K562 (cell line): ENCODE data around the gene LRRC27. TPM values are rescaled to one million over a fixed set of nuclear protein-coding genes. Genes with fewer than 3 reads are reported as not detected.

Source experiments
- ATAC-seq: fragments of 200-7000 bp; cut with Tn5 transposase; 3 replicates; pipeline ENCODE4 v1.9.1; 2020; ENCODE audit warnings: moderate library complexity
- BruUV-seq: library from RNA; stranded (reverse); fragments of 400-500 nt; replicated peaks from 2 replicates; lab custom pipeline; 2021; lab: Mats Ljungman, UMichigan
- CTCF ChIA-PET: fragments of 300-600 bp; formaldehyde crosslinking; extraction: SDS; loops from one replicate; lab custom pipeline; 2021; ENCODE audit warnings: low intra/inter-chr PET ratio; lab: Yijun Ruan, JAX
- POLR2A ChIA-PET: fragments of 300-600, 350-650 bp; sonication (Branson Sonifier 250); formaldehyde crosslinking; extraction: SDS; loops from one replicate; lab custom pipeline; 2021; ENCODE audit warnings: antibody characterized with exemption, inconsistent platforms; lab: Yijun Ruan, JAX
- DNase-seq, 4 experiments: peaks; one replicate each; pipeline versions ENCODE4 v3.0.0 to v3.0.0-alpha.2; 2011 to 2018; ENCODE audit warnings: low spot score in 3 of 4, mixed read lengths in 3 of 4; ENCODE audit errors: extremely low read depth in 1 of 4
- FAIRE-seq: peaks from 2 replicates; lab custom pipeline; 2011; peaks lifted over from hg19 to GRCh38; lab: Jason Lieb, UNC
- H2AFZ ChIP-seq: 2 replicates; pipeline ENCODE4 v1.6.0; 2011; ENCODE audit warnings: low read depth, low read length, control low read depth, inconsistent platforms
- H3K27ac ChIP-seq: fragments of 200-600 bp; 3 replicates; pipeline ENCODE4 v1.8.0; 2011; ENCODE audit warnings: low read depth, mild to moderate bottlenecking, control low read depth, inconsistent platforms, low read length, moderate library complexity, mixed read lengths; ENCODE audit errors: extremely low read depth
- H3K27me3 ChIP-seq, 2 experiments: fragments of 300-600 bp in 1 of 2; 2 replicates in 1 of 2; 3 replicates in 1 of 2; pipeline versions ENCODE4 v1.6.0 to v1.8.0; 2011; ENCODE audit warnings: inconsistent platforms in 2 of 2, low read length in 2 of 2, mild to moderate bottlenecking in 1 of 2, mixed read lengths in 1 of 2, moderate library complexity in 1 of 2; ENCODE audit not compliant: control insufficient read depth in 2 of 2, insufficient read depth in 2 of 2
- H3K36me3 ChIP-seq: fragments of 300-600 bp; 3 replicates; pipeline ENCODE4 v1.8.0; 2011; ENCODE audit warnings: mild to moderate bottlenecking, low read length, inconsistent platforms; ENCODE audit not compliant: control insufficient read depth, insufficient read depth
- H3K4me1 ChIP-seq, 2 experiments: fragments of 200-600 bp in 1 of 2; replicated peaks in 1 of 2; 2 replicates in 1 of 2; 3 replicates in 1 of 2; pipeline versions ENCODE4 v1.5.1 to v1.8.0; 2011; ENCODE audit warnings: inconsistent platforms in 2 of 2, low read length in 2 of 2, mild to moderate bottlenecking in 1 of 2, mixed read lengths in 1 of 2, moderate library complexity in 1 of 2; ENCODE audit not compliant: control insufficient read depth in 2 of 2, insufficient read depth in 2 of 2
- H3K4me2 ChIP-seq: 2 replicates; pipeline ENCODE4 v1.6.1; 2011; ENCODE audit warnings: low read length, control low read depth, inconsistent platforms, mixed read lengths; ENCODE audit not compliant: insufficient read depth
- H3K4me3 ChIP-seq: fragments of 200-600 bp; sonication (generic), shearing (Covaris generic); 2 replicates; pipeline ENCODE4 v1.5.1; 2016; ENCODE audit warnings: control low read depth, inconsistent platforms
- H3K79me2 ChIP-seq: fragments of 200-600 bp; 3 replicates; pipeline ENCODE4 v1.8.0; 2011; ENCODE audit warnings: low read length, inconsistent platforms; ENCODE audit not compliant: control insufficient read depth, insufficient read depth
- H3K9ac ChIP-seq, 2 experiments: 2 replicates each; pipeline versions ENCODE4 v1.6.0 to v1.6.1; 2011; ENCODE audit warnings: low read depth in 2 of 2, low read length in 2 of 2, control low read depth in 1 of 2, inconsistent platforms in 1 of 2, mild to moderate bottlenecking in 1 of 2, mixed read lengths in 1 of 2; ENCODE audit not compliant: insufficient read depth in 1 of 2
- H3K9me1 ChIP-seq: one replicate; pipeline ENCODE4 v1.6.0; 2011; ENCODE audit warnings: inconsistent platforms, mild to moderate bottlenecking, low read length, moderate library complexity; ENCODE audit not compliant: control insufficient read depth, insufficient read depth
- H3K9me3 ChIP-seq: replicated peaks from 2 replicates; pipeline ENCODE4 v1.5.1; 2011; ENCODE audit warnings: low read depth, low read length, inconsistent platforms; ENCODE audit not compliant: control insufficient read depth, insufficient read depth
- H4K20me1 ChIP-seq: replicated peaks from 2 replicates; pipeline ENCODE4 v1.6.1; 2011; ENCODE audit warnings: low read length, inconsistent platforms, mixed read lengths; ENCODE audit not compliant: control insufficient read depth, insufficient read depth
- CBFA2T3 ChIP-seq: fragments of 450-650 bp; IDR thresholded peaks from 2 replicates; pipeline ENCODE4 v1.6.1; 2017
- CCAR2 ChIP-seq: fragments of 200-400 bp; formaldehyde crosslinking; IDR thresholded peaks from 2 replicates; pipeline ENCODE4 v1.6.1; 2017; ENCODE audit warnings: mild to moderate bottlenecking, low read depth, low read length
- ELF2 ChIP-seq: fragments of 250-450 bp; sonication (Bioruptor Pico); IDR thresholded peaks from 2 replicates; pipeline ENCODE4 v1.5.0; 2021; ENCODE audit warnings: mild to moderate bottlenecking
- ETS1 ChIP-seq: conservative IDR thresholded peaks from 2 replicates; pipeline ENCODE4 v1.6.1; 2011; ENCODE audit warnings: low read depth, mild to moderate bottlenecking, low read length; ENCODE audit not compliant: control insufficient read depth
- FOXM1 ChIP-seq, 2 experiments: fragments of 450-650 bp in 1 of 2; sonication (generic) in 1 of 2; formaldehyde crosslinking in 1 of 2; IDR thresholded peaks; 2 replicates each; pipeline versions ENCODE4 v1.6.1 to v1.9.0; 2017 to 2022; ENCODE audit warnings: low read depth in 2 of 2, mild to moderate bottlenecking in 2 of 2, missing genetic modification reagents in 1 of 2, moderate library complexity in 1 of 2
- GABPB2 ChIP-seq: fragments of 250-450 bp; sonication (Bioruptor Pico); conservative IDR thresholded peaks from 2 replicates; pipeline ENCODE4 v1.5.1; 2021; ENCODE audit warnings: mild to moderate bottlenecking
- MCM5 ChIP-seq: fragments of 450-650 bp; IDR thresholded peaks from 2 replicates; pipeline ENCODE4 v1.6.1; 2016; ENCODE audit warnings: low read depth
- MITF ChIP-seq: IDR thresholded peaks from 2 replicates; pipeline ENCODE4 v1.6.1; 2014; ENCODE audit warnings: antibody characterized with exemption
- NFIX ChIP-seq: fragments of 250-450 bp; sonication (Bioruptor Pico); IDR thresholded peaks from 2 replicates; pipeline ENCODE4 v1.4.0; 2020; ENCODE audit warnings: low read depth, mild to moderate bottlenecking, moderate library complexity
- PHB ChIP-seq: fragments of 250-450 bp; sonication (Bioruptor Pico); IDR thresholded peaks from 2 replicates; pipeline ENCODE4 v1.5.0; 2021
- PHF21A ChIP-seq: fragments of 450-650 bp; IDR thresholded peaks from 2 replicates; pipeline ENCODE4 v1.6.1; 2017; ENCODE audit warnings: low read depth, borderline replicate concordance
- YBX1 ChIP-seq: fragments of 450-650 bp; IDR thresholded peaks from 2 replicates; pipeline ENCODE4 v1.7.1; 2016; ENCODE audit warnings: mild to moderate bottlenecking
- ZNF12 ChIP-seq: sonication (generic); formaldehyde crosslinking; IDR thresholded peaks from 2 replicates; pipeline ENCODE4 v1.4.0; 2020; ENCODE audit warnings: mild to moderate bottlenecking, missing genetic modification reagents
- ZNF143 ChIP-seq: sonication (generic); formaldehyde crosslinking; IDR thresholded peaks from 2 replicates; pipeline ENCODE4 v1.9.0; 2022; ENCODE audit warnings: mild to moderate bottlenecking, missing genetic modification reagents
- ZNF324 ChIP-seq: fragments of 250-450 bp; sonication (Bioruptor Pico); IDR thresholded peaks from 2 replicates; pipeline ENCODE4 v1.4.0; 2020; ENCODE audit warnings: mild to moderate bottlenecking
- ZNF644 ChIP-seq: fragments of 200-800 bp; sonication (Bioruptor generic); IDR thresholded peaks from 2 replicates; pipeline ENCODE4 v1.6.1; 2016; ENCODE audit warnings: low read depth, missing genetic modification characterization, missing compliant biosample characterization
- ZNF695 ChIP-seq: fragments of 450-650 bp; formaldehyde crosslinking; IDR thresholded peaks from 2 replicates; pipeline ENCODE4 v1.4.0; 2020; ENCODE audit warnings: mild to moderate bottlenecking, moderate library complexity
- WGBS: fragments of 100-300 bp; shearing (Covaris generic); methylation state at CpG from one replicate; pipeline ENCODE4 v1.1.6; 2016; ENCODE audit warnings: low coverage, mixed read lengths; ENCODE audit not compliant: insufficient coverage; ENCODE audit errors: missing lambda C conversion rate; 5-methylcytosine and 5-hydroxymethylcytosine counted together
- in situ Hi-C: fragments of 300-500 bp; cut with MboI; formaldehyde crosslinking; loops from 4 replicates; pipeline ENCODE4 v1.15.0; 2018; ENCODE audit warnings: inconsistent platforms, mixed read lengths
- intact Hi-C: fragments of 100-400 bp; cut with micrococcal nuclease; formaldehyde crosslinking; loops from 2 replicates; pipeline ENCODE4 v1.14.2; 2022
- polyA plus RNA-seq, 8 experiments: library from polyadenylated mRNA; depleted of rRNA in 4 of 8; stranded (reverse) in 5 of 8; unstranded in 3 of 8; fragments of >200 nt; fragmentation: Nextera tagmentation in 2 of 8; fragmentation: Illumina TruSeq in 1 of 8; extraction: Ambion mirVana in 2 of 8; extraction: Trizol in 1 of 8; gene quantifications; 2 replicates each; pipeline versions ENCODE4 v1.2.1 to v1.2.3, GENCODE V29; 2011 to 2014; ENCODE audit warnings: inconsistent platforms in 1 of 8, missing spikeins in 1 of 8
- total RNA-seq, 7 experiments: library from RNA; depleted of rRNA in 6 of 7; stranded (reverse); fragments of >200 nt in 6 of 7; fragmentation: Illumina TruSeq in 2 of 7; extraction: Trizol in 2 of 7; gene quantifications; 2 replicates each; pipeline versions ENCODE4 v1.2.1 to v1.2.3, GENCODE V29; 2011 to 2021; ENCODE audit warnings: low replicate concordance in 1 of 7
- TF ChIP-seq, protein P1 (sequence below): sonication (generic); formaldehyde crosslinking; IDR thresholded peaks from 2 replicates; pipeline ENCODE4 v1.8.1; 2023; ENCODE audit warnings: mild to moderate bottlenecking, missing genetic modification reagents

LRRC27 gene
- total and polyA plus RNA-seq, 9 of the 15 experiments (the other 6 are each of a cell fraction or from before 2014, with no cell fraction given): 0.10 to 2.7 (median 1.4) TPM

- Histone ChIP-seq H3K36me3 (no peaks in the 10 kb centered on the region), H3K9ac (no peak overlapping the region), H3K4me2 (no peak overlapping the region), H3K9me3 (no peaks in the 10 kb centered on the region), H3K9me1 (no peaks in the 10 kb centered on the region), H2AFZ (no peak overlapping the region), H3K27ac (no peak overlapping the region), H4K20me1 (no peaks in the 10 kb centered on the region), H3K79me2 (no peaks in the 10 kb centered on the region), H3K27me3 (peaks cover 8 to 43% of the 10 kb centered on the region in 2 experiments; a peak in 3 of 5 replicates)
- no peak for ATAC-seq
- in situ Hi-C loops: no loop called here
- intact Hi-C loops: no loop called here
- CTCF ChIA-PET: no interaction called here
- no TSS peak for BruUV-seq
- WGBS: 11% methylated on average over 17 of the region's 25 CpGs
- TF ChIP-seq YBX1 (no peak), MCM5 (no peak), CCAR2 (no peak), ZNF644 (no peak), ETS1 (no peak), NFIX (CRISPR knock-in tag) (no peak), GABPB2 (CRISPR knock-in tag) (no peak), ZNF12 (CRISPR knock-in tag) (no peak), FOXM1 (IDR thresholded peaks at IDR 0.05; ENCODE audit: low read depth) (no peak), FOXM1 (CRISPR knock-in tag; IDR thresholded peaks at IDR 0.05; ENCODE audit: low read depth) (no peak), PHB (CRISPR knock-in tag) (no peak), ZNF695 (CRISPR knock-in tag) (no peak), ZNF143 (no peak), ELF2 (no peak), ZNF324 (CRISPR knock-in tag) (no peak), CBFA2T3 (no peak), PHF21A (no peak), MITF (no peak)
- TF ChIP-seq, protein P1, sequence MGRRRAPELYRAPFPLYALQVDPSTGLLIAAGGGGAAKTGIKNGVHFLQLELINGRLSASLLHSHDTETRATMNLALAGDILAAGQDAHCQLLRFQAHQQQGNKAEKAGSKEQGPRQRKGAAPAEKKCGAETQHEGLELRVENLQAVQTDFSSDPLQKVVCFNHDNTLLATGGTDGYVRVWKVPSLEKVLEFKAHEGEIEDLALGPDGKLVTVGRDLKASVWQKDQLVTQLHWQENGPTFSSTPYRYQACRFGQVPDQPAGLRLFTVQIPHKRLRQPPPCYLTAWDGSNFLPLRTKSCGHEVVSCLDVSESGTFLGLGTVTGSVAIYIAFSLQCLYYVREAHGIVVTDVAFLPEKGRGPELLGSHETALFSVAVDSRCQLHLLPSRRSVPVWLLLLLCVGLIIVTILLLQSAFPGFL: no peak
- TF ChIP-seq, all 486 proteins: peak for 0
- no peak overlapping the region for H3K4me3 ChIP-seq
- no peak for DNase-seq
- H3K4me1 ChIP-seq: peaks cover 0 to 10% of the 10 kb centered on the region in 2 experiments; a peak in 2 of 5 replicates
- POLR2A ChIA-PET: interaction anchor here (0.6 kb wide), 1 partner anchor 194 kb away, joined by 4 read pairs; no protein-coding TSS in a partner anchor
- no peak for FAIRE-seq
Observed at GRCh38 chr10:132373241-132373955, 41.4 kb downstream of the LRRC27 start.
